ENCODE results near the gene GPC5. TPM values are rescaled to one million over a fixed set of nuclear protein-coding genes. Genes with fewer than 3 reads are reported as not detected.
"Not testable (repeated sequence)": the region's sequence is repeated elsewhere in the genome, so short reads cannot be mapped to it uniquely, and the experiment has no call there.

Gene GPC5
- total RNA-seq, 2 donors from 2014 or later: 0.83 to 1.3 TPM

GRCh38 chr13:92463134-92463533 is 1064.7 kb downstream of the GPC5 start:
- TF ChIP-seq CTCF (IDR thresholded peaks at IDR 0.05): no peak
- Histone ChIP-seq H3K9me3 (no peaks in the 10 kb centered on the region), H3K4me3 (no peak overlapping the region), H3K27ac (no peak overlapping the region), H3K27me3 (no peaks in the 10 kb centered on the region), H3K4me1 (no peaks in the 10 kb centered on the region), H3K36me3 (no peaks in the 10 kb centered on the region)
- no peak for DNase-seq (ENCODE audit: low spot score)

GRCh38 chr13:92473765-92474475 is 1075.5 kb downstream of the GPC5 start:
- Histone ChIP-seq H3K9me3 (no peaks in the 10 kb centered on the region), H3K27me3 (no peaks in the 10 kb centered on the region), H3K4me1 (no peaks in the 10 kb centered on the region), H3K27ac (no peak overlapping the region), H3K4me3 (no peak overlapping the region), H3K36me3 (no peaks in the 10 kb centered on the region)
- no peak for DNase-seq (ENCODE audit: low spot score)
- no peak for TF ChIP-seq CTCF (IDR thresholded peaks at IDR 0.05)

GRCh38 chr13:92480387-92480786 is 1082.0 kb downstream of the GPC5 start:
- Histone ChIP-seq H3K36me3 (no peaks in the 10 kb centered on the region), H3K4me3 (no peak overlapping the region), H3K27ac (no peak overlapping the region), H3K9me3 (no peaks in the 10 kb centered on the region), H3K27me3 (no peaks in the 10 kb centered on the region), H3K4me1 (no peaks in the 10 kb centered on the region)
- DNase-seq (ENCODE audit: low spot score): no peak
- no peak for TF ChIP-seq CTCF (IDR thresholded peaks at IDR 0.05)

- not testable (repeated sequence) for H3K36me3 ChIP-seq; H3K4me1 ChIP-seq; H3K9me3 ChIP-seq; H3K27ac ChIP-seq; H3K27me3 ChIP-seq; H3K4me3 ChIP-seq; DNase-seq (ENCODE audit: low spot score)
These were observed 1084.4 kb downstream of the GPC5 start for GRCh38 chr13:92482790-92483189.

- H3K27me3 ChIP-seq: no peaks in the 10 kb centered on the region
- H3K4me3 ChIP-seq: no peak overlapping the region
- no peaks in the 10 kb centered on the region for H3K9me3 ChIP-seq
- TF ChIP-seq CTCF (IDR thresholded peaks at IDR 0.05): no peak
- H3K36me3 ChIP-seq: no peaks in the 10 kb centered on the region
- no peaks in the 10 kb centered on the region for H3K4me1 ChIP-seq
- no peak for DNase-seq (ENCODE audit: low spot score)
- no peak overlapping the region for H3K27ac ChIP-seq
These were observed 1085.5 kb downstream of the GPC5 start for GRCh38 chr13:92483894-92484293.

- Histone ChIP-seq H3K27ac (no peak overlapping the region), H3K4me1 (no peaks in the 10 kb centered on the region), H3K27me3 (no peaks in the 10 kb centered on the region), H3K36me3 (no peaks in the 10 kb centered on the region), H3K9me3 (no peaks in the 10 kb centered on the region), H3K4me3 (no peak overlapping the region)
- TF ChIP-seq CTCF (IDR thresholded peaks at IDR 0.05): no peak
- DNase-seq (ENCODE audit: low spot score): no peak
These were observed 1088.8 kb downstream of the GPC5 start for GRCh38 chr13:92487238-92487637.

Measured in right atrium auricular region (tissue), 2 donors.